ENCODE data around the gene EXOSC5.

EXOSC5 gene

GRCh38 chr19:41426952-41427646 is 29.9 kb upstream of the EXOSC5 start, which contains the start of gene B3GNT8:
Gene B3GNT8, minus strand, starts transcription at chr19:41427374. Its CDS starts 596 bp downstream, at chr19:41426778.
- FAIRE-seq = no peak

GRCh38 chr19:41426116-41426841 is 29.1 kb upstream of the EXOSC5 start:
- no peak for DNase-seq (ENCODE audit: extremely low spot score, insufficient read length, low read depth)
- no peak for FAIRE-seq

More at GRCh38 chr19:41426952-41427646, 29.9 kb upstream of the EXOSC5 start, which contains the start of gene B3GNT8:
- no peak for DNase-seq (ENCODE audit: extremely low spot score, insufficient read length, low read depth)

- FAIRE-seq (no peak), DNase-seq (ENCODE audit: extremely low spot score, insufficient read length, low read depth) (no peak)
Observed at GRCh38 chr19:41425174-41426115, 28.3 kb upstream of the EXOSC5 start.

GRCh38 chr19:41424335-41425173 is 27.4 kb upstream of the EXOSC5 start:
- no peak for DNase-seq (ENCODE audit: extremely low spot score, insufficient read length, low read depth)
- FAIRE-seq = no peak

- FAIRE-seq = no peak
Observed at GRCh38 chr19:41422955-41423354, 25.8 kb upstream of the EXOSC5 start.

GRCh38 chr19:41422456-41422855 is 25.3 kb upstream of the EXOSC5 start:
- FAIRE-seq (no peak), DNase-seq (ENCODE audit: extremely low spot score, insufficient read length, low read depth) (no peak)

More at GRCh38 chr19:41422955-41423354, 25.8 kb upstream of the EXOSC5 start:
- no peak for DNase-seq (ENCODE audit: extremely low spot score, insufficient read length, low read depth)

GRCh38 chr19:41421973-41422372 is 24.8 kb upstream of the EXOSC5 start:
- DNase-seq (ENCODE audit: extremely low spot score, insufficient read length, low read depth) = no peak
- no peak for FAIRE-seq

- FAIRE-seq (no peak), DNase-seq (ENCODE audit: extremely low spot score, insufficient read length, low read depth) (no peak)
Observed at GRCh38 chr19:41421314-41421713, 24.2 kb upstream of the EXOSC5 start.

- DNase-seq (ENCODE audit: extremely low spot score, insufficient read length, low read depth) (no peak), FAIRE-seq (no peak)
Observed at GRCh38 chr19:41420101-41420880, 23.1 kb upstream of the EXOSC5 start.

- DNase-seq (ENCODE audit: extremely low spot score, insufficient read length, low read depth) = no peak
- FAIRE-seq = no peak
Observed at GRCh38 chr19:41416194-41416674, 19.1 kb upstream of the EXOSC5 start.

GRCh38 chr19:41415154-41415571 is 18.0 kb upstream of the EXOSC5 start:
- FAIRE-seq (no peak), DNase-seq (ENCODE audit: extremely low spot score, insufficient read length, low read depth) (no peak)

GRCh38 chr19:41414461-41414860 is 17.3 kb upstream of the EXOSC5 start:
- no peak for FAIRE-seq
- no peak for DNase-seq (ENCODE audit: extremely low spot score, insufficient read length, low read depth)

- no peak for FAIRE-seq
Observed at GRCh38 chr19:41413947-41414346, 16.8 kb upstream of the EXOSC5 start.

GRCh38 chr19:41412953-41413352 is 15.8 kb upstream of the EXOSC5 start:
- DNase-seq (ENCODE audit: extremely low spot score, insufficient read length, low read depth) (no peak), FAIRE-seq (no peak)

More at GRCh38 chr19:41413947-41414346, 16.8 kb upstream of the EXOSC5 start:
- no peak for DNase-seq (ENCODE audit: extremely low spot score, insufficient read length, low read depth)

- DNase-seq (ENCODE audit: extremely low spot score, insufficient read length, low read depth) = no peak
- no peak for FAIRE-seq
Observed at GRCh38 chr19:41411968-41412265, 14.8 kb upstream of the EXOSC5 start.

GRCh38 chr19:41411100-41411967 is 14.2 kb upstream of the EXOSC5 start:
- DNase-seq (ENCODE audit: extremely low spot score, insufficient read length, low read depth) (no peak), FAIRE-seq (no peak)

- DNase-seq (ENCODE audit: extremely low spot score, insufficient read length, low read depth) (no peak), FAIRE-seq (no peak)
Observed at GRCh38 chr19:41410336-41411054, 13.3 kb upstream of the EXOSC5 start.

Data from GM18507 (cell line).